GM18520 (cell line): ENCODE data around the gene DNM3.
"Not testable (repeated sequence)": the region's sequence is repeated elsewhere in the genome, so short reads cannot be mapped to it uniquely, and the experiment has no call there.

Experiments
- ATAC-seq: cut with Tn5 transposase; IDR thresholded peaks from one replicate; pipeline ENCODE4 v1.9.1; 2021; ENCODE audit not compliant: unreplicated experiment

The DNM3 gene

GRCh38 chr1:172402878-172403569, 561.7 kb downstream of the DNM3 start:
- no peak for ATAC-seq

DNA sequence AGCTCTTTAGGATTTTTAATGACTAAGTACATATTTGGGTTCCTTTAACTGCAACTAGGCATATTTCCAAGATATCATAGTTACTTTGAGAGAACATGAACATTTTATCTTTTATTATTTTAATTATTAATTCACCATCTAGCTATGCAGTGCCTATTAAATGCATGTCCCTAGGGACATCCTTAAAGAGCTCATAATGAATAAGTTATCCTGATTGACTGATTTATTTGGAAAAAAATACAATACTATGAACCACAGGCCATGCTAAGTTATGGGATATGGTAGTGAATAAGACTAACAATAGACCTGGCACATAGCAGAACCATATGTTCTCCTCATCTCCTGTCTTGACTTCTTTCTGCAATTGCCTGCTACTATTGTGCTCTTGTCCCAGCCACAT, 562.8 kb downstream of the DNM3 start:
- ATAC-seq: no peak

GRCh38 chr1:172405912-172406311, 564.6 kb downstream of the DNM3 start:
- ATAC-seq: no peak

DNA sequence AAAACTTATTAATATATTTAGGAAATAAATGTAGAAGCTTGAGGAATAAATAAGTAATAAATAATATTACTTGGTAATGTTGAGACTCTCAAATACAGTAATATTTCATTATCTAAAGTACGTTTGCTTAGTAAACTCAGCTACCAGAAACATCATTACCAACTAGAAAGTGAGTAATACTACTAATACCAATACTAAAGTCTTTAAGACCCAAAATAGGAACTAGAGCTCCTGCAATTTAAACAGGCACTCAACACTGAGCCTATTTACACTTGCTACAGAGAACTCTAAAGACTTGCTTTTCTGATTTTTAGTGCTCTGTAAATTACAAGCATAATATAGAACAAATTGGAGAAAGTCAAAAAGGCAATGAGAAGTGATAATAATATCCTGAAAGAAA, 565.7 kb downstream of the DNM3 start:
- no peak for ATAC-seq

DNA sequence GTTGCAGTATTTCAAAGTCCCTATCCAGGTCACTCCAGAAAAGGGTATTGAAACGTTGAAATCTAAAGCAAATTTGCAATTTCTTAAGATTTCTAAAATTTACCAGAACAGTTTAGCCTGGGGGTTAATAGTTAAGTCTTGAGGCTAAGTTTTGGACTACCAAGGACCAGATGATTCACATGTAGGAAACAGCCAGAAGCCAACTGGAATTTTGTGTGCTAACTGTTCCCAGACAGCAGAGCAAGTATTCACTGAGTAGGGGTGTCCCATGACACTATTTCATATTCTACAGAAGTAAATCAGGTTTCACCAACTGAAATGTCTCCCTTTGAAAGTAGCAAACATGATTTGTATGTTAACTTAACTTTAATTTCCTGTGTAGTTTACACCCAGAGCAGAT, 567.7 kb downstream of the DNM3 start:
- ATAC-seq: no peak

- ATAC-seq: no peak
Observed at GRCh38 chr1:172410027-172410426, 568.7 kb downstream of the DNM3 start.

- no peak for ATAC-seq
Observed at GRCh38 chr1:172411791-172412338, 570.6 kb downstream of the DNM3 start.

GRCh38 chr1:172414331-172414730, 573.0 kb downstream of the DNM3 start:
- no peak for ATAC-seq

DNA sequence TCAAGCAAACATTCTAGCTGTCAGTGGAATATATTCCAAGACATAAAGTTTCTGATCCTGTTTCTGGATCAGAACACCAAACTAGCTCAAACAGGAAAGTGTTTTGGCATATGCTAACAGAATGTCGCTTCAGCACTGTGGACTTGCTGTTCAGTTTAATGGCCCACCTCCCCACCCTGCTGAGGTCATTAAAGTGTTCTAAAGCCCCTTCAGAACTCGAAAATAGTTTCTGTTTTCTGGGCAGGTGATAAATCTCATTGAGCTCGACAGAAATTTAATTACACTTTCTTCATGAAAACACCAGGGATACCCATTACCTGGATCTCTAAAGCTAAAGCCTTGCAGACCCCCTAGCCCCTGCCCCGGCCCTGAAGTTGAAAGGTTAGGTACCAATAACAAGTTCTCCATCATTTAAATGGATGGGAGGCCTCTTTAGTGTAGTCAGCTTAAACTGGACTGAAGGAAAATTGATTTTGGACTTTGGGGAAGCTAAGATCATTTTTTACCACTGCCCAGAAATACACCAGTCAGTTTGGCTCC, 575.3 kb downstream of the DNM3 start:
- ATAC-seq: no peak

GRCh38 chr1:172417557-172417956, 576.3 kb downstream of the DNM3 start:
- no peak for ATAC-seq

DNA sequence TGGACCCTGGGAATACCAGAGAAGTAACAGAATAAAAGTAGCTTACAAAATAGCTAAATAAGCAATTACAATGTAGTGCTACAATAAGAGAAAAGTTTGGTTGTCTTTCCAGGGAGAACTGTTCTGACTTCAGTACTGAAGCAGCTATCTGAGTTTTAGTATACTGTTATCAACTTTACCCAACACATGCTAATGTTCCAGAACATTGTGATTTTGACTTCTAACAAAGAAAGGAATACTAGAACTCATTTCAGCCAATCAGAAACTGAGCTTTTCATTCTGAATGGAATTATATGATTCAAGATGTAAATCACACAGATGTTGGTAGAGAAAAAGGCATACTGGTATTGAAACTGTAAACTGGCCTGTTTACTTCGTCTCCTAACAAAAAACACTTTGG, 579.1 kb downstream of the DNM3 start, which contains the start of gene C1orf105:
TSS of gene C1orf105 (plus strand) at position 301 of the 400 bp plus-strand sequence. CDS start 201 bp downstream, outside the sequence.
- no peak for ATAC-seq

- ATAC-seq: no peak
Observed at GRCh38 chr1:172421974-172422604, 580.8 kb downstream of the DNM3 start.

DNA sequence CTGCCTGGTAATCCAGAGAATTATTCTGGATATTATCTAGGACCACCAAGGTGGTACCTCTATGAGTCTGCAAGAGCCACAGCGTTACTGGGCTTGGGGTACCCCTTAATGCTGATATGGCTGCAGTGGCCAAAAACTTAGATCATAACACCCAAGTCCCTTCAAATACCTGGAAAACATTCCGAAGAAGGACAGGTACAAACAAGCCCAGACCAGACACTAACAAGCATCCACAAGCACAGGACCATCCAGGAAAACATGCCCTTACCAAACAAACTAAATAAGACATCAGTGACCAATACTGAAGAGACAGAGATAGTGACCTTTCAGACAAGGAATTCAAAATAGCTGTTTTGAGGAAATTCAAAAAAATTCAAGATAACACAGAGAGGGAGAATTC, 582.0 kb downstream of the DNM3 start:
- no peak for ATAC-seq

- ATAC-seq: no peak
Observed at GRCh38 chr1:172425339-172425738, 584.0 kb downstream of the DNM3 start.

DNA sequence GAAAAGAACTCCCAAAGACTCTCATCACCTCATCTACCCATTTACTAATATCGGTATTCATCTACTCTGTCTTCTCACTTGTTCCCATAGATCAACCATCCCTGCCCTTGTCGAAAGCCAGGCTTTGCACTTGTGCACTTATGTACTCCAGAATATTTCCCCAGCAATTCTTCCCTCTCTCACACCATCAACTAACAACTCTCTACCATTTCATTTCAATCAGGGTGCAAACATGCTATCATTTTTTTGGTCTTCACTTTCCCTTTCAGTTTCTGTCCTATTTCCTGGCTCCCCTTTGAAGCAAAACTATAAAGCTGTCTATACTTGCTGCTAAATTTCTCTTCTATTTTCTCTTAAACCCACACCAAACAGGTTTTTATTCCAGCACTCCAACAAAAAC, 585.9 kb downstream of the DNM3 start:
- ATAC-seq: no peak

DNA sequence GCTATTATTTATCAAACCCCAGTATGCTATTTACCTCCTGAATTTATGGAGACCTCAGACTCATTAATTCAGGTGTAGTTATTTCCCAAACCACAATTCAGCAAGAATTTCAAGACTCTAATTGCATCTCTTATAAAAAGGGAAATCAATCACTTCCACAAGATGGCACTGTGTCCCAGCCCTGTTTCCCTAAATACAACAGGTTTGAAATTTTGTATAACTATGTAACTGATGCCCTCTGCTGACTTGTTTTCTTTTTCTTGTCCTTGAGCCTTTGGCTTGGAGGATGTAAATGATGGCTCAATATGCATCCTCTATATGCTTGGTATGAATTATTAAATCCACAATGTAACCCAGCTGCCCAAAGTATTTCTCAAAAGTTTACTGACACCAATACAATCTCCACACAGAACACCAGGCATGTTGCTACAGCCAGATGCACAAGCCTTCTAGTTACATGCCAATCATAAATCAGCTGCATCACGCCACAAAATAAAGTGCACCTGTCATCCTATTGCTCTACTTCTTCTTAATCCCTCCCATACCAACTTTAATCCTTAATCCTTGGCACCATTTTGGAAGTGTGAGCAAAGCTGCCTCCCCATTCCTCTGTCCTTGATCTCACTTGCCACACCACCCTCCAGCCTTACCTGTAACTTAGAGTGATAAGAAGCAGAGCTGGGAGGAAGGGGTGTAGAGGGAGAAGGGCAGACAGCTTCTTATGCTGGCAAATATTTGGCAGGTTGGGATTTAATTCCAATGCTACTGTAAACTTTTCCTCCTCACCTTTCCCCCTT, 588.2 kb downstream of the DNM3 start:
- ATAC-seq: no peak

GRCh38 chr1:172430128-172430454, 588.8 kb downstream of the DNM3 start:
- no peak for ATAC-seq

GRCh38 chr1:172431204-172431603, 589.9 kb downstream of the DNM3 start:
- no peak for ATAC-seq

- no peak for ATAC-seq
Observed at GRCh38 chr1:172431721-172432192, 590.5 kb downstream of the DNM3 start.

GRCh38 chr1:172437183-172437582, 595.9 kb downstream of the DNM3 start:
- not testable (repeated sequence) for ATAC-seq

GRCh38 chr1:172442404-172442803, 601.1 kb downstream of the DNM3 start:
- no peak for ATAC-seq
